Non-pigmented ciliary epithelial cell (primary cell): ENCODE results near the gene CNGB1.
"Not testable (repeated sequence)": the region's sequence is repeated elsewhere in the genome, so short reads cannot be mapped to it uniquely, and the experiment has no call there.

ENCODE experiments used
- DNase-seq: peaks from one replicate; pipeline ENCODE4 v3.0.0-alpha.2; 2010; ENCODE audit warnings: low read depth

The CNGB1 gene

DNA sequence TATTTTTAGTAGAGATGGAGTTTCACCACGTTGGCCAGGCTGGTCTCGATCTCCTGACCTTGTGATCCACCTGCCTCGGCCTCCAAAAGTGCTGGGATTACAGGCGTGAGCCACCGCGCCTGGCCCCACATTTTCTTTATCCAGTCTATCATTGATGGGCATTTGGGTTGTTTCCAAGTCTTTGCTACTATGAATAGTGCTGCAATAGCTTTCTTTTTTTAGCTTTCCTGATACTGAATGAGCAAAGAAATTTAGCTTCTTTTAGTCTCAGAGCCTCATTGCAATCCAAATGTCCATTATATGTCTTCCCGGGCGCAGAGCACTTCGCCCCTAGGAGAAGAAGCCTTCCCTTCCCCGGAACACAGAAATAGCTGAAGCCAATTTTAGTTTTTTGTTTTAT is 112.9 kb downstream of the CNGB1 start:
- DNase-seq = not testable (repeated sequence)

DNA sequence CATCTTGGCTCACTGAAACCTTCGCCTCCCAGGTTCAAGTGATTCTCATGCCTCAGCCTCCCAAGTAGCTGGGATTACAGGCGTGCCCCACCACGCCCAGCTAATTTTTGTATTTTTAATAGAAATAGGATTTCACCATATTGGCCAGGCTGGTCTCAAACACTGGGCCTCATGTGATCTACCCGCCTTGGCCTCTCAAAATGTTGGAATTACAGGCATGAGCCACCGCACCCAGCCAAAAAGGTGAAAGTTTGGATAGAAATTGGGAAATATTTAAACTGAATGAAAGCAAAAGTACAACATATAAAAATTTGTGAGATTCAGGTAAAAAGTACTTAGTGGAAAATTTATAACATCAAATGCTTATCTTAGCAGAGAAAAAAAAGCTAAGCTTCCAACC is 115.7 kb downstream of the CNGB1 start:
- no peak for DNase-seq

DNA sequence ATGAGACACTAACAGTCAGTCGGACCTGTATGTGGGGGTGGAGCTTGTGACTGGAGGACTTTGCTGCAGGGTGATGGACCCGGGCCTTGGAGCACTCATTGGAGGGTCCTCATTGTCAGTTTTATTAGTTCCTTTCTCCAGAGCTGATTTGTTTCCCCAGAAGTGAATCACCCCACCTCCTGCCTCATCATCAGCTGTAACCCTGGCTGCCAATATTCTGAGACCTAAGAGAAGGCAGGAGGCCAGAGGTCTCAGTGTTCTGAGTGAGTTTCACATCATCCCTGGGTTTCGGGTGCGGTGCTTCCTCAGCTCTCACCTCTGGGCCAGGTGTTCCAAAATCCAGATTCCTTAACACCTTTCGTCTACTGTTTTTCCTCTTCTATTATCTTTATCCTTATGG is 118.7 kb downstream of the CNGB1 start:
- DNase-seq = no peak

DNA sequence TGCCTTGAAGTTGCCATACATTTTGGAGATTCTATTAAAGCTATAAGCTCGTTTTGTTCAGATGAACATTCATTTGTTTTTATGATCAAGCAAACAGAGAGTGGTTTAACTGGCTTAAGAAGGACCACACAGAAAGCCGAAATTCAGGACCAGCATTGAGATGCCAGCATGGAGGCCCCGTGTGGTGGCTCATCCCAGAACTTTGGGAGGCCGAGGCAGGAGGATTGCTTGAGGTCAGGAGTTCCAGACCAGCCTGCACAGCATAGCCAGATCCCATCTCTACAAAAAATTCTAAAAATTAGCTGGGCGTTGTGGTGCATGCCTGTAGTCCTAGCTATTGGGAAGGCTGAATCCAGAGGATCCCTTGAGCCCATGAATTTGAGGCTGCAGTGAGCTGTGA is 122.7 kb downstream of the CNGB1 start:
- DNase-seq = no peak

DNA sequence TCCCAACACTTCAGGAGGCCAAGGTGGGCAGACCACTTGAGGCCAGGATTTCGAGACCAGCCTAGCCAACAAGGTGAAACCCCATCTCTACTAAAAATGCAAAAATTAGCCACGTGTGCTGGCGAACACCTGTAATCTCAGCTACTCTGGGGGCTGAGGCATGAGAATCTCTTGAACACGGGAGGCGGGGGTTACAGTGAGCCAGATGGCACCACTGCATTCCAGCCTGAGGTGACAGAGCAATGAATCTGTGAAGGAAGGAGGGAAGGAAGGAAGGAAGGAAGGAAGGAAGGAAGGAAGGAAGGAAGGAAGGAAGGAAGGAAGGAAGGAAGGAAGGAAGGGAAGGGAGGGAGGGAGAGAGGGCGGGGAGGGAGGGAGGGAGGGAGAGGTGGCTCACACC is 124.0 kb downstream of the CNGB1 start:
- not testable (repeated sequence) for DNase-seq

DNA sequence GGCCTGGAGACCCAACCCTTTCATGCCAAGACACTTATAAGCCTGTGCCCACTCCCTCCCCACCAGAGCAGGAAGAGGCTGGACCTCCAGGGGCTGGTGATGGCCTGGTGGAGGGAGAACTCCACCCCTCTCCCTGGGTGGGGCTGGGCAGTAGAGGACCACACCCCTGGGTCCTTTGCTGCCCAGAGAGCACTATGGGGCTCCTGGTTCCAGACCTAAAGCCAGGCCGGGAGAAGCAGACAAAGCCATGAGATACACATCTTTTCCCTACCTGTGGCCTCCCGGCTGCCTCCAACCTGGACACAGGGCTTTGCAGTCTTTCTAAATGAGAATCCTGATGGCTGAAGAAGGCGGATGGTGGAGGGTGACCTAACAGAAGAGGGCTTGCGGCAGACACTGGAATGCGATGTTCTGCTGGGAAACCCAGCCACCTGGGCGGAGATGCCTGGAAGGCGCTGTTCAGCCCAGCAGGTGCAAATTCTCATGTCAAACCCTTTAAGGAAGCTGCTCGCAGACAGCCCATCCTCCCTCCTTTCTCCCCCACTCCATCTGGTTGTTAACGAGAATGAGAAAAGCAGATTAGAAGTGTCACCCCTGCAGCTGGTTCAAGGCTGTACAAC is 124.7 kb downstream of the CNGB1 start:
- DNase-seq = no peak

DNA sequence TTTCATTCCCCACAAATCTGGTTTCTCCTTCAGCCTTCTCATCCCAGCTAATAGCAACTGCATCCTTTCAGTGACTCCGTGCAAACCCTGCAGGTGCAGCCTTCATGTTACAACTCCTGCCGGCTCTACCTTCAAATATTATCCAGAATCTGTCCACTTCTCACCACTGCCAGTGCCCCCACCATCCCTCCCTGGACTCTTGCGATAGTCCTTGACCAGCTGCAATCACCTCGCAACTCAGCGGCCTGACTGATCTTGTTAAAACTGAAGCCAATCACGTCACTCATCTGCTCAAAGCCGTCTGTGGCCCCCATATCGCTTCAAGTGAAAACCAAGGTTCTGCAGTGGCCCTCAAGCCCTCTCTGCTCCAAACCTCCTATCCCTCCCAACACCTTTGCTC is 125.8 kb downstream of the CNGB1 start:
- DNase-seq = no peak

DNA sequence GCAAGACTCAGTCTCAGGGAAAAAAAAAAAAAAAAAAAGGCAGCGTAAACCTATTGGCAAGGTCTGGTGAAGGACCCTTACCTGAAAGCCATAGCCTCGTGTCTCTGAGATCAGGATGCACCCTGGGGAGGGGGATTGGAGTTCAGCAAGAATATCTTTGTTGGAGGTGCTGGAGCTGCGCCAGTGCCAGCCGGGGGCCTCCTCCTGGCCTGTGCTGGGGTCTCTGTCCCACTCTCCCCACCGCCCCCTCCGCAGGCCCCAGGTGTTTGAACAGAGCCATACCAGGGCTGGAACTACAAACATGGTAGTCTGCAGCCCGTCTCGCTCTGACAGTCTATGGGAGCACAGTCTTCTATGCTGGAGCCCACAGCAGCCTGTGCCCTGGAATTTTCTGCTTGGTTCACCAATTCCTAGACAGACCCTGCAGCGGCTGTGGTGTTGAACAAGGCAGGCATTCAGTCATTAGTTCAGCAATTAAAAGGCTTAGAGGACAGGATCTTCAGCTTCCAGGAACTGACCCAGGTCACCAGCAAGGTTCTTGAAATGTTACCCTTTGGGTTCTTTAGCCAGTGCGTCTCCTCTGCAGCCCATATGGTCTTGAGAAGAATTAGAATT is 126.4 kb downstream of the CNGB1 start:
- DNase-seq = no peak

DNA sequence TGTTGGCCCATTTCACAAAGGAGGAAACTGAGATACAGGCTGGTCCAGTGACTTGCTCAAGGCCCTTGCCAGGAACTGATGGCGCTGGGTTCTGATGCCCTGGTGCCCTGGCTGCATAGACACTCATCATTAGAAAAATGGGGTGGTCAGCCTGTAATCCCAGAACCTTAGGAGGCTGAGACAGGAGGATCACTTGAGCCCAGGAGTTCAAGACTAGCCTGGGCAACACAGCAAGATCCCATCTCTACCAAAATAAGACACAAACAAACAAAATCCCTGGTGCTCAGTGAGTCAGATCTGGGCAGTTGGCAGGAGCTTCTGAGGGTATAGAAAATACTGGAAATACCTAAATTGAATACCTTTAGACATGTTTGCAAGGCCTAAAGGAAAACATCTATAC is 127.5 kb downstream of the CNGB1 start:
- no peak for DNase-seq

DNA sequence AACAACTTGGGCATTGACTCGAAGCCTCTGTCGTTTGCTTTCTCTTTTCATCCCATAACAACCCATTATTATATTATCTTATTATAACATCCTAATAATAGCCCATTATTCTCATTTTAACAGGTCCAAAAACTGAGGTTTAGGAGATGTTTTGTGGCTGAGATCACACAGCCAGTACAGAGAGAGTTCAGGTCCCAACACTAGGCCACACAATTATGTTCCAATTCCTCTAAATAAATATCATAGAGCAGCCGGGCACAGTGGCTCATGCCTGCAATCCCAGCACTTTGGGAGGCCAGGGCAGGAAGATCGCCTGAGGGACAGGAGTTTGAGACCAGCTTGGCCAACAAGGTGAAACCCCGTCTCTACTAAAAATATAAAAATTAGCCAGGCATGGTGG is 128.3 kb downstream of the CNGB1 start:
- no peak for DNase-seq

DNA sequence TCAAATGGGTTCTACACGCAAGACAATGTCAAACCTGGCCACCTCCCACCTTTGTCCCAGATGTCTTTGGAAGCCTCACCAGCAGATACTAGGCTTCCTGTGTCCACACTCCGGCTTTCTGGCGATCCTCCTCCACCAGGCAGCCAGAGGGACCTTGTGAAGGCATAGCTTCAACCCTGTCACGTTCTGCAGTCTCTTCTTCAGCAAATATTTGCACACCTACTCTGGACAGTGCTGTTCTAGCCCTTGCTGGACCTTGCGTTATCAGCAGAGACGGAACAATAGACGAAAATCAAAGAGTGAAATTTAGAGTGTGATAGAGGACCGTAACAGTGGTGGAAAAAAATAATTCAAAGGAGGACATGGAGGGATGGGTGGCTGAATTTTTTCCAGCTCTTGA is 130.1 kb downstream of the CNGB1 start:
- DNase-seq = no peak

DNA sequence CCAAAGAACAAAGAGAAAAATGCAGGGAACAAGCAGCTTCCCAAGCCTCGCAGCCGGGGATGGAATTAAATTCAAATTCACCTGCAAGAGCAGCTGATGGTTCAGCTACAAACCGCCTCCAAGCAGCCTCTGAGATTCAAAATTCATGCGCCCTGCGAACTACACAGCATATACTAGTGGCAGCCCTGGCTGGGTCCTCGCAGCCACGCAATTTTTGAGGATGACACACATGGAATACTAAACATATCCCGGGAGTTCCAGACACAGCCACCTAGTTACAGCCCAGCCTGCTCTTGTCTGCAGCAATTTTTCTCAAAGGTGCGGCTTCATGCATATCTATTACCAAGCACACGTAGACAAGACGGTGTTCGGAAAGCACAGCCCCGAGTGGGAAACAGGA is 132.8 kb downstream of the CNGB1 start:
- DNase-seq = no peak

DNA sequence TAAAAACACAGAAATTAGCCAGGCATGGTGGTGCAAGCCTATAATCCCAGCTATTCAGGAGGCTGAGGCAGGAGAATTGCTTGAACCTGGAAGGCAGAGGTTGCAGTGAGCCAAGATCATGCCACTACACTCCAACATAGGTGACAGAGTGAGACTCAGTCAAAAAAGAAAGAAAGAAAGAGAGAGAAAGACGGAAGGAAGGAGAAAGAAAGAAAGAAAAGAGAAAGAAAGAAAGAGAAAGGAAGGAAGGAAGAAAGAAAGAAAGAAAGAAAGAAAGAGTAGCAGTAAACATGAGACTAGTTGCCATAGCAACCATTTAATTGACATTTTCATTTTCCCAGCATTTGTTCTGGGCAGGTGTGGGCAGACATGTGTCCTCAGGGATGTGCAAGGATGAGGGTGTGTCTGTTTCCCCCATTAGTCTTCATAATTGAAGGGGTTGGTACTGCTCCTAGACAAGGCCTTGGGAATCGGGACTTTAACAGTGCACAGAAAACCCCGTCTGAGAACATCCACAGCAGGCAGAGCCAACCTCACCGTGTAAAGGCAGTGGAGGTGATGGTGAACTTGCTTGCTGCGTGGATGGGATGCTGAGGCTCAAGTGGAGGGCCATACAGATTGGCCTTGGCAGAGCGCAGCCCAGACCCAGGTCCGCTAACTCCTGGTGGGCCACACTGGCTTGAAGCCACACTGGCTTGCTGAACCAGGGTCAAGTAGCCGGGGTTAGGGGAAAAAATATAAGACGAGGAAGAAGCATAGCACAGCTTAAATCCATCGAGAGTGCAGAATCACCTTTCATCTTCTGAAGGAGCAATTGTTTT is 133.4 kb downstream of the CNGB1 start:
- no peak for DNase-seq

DNA sequence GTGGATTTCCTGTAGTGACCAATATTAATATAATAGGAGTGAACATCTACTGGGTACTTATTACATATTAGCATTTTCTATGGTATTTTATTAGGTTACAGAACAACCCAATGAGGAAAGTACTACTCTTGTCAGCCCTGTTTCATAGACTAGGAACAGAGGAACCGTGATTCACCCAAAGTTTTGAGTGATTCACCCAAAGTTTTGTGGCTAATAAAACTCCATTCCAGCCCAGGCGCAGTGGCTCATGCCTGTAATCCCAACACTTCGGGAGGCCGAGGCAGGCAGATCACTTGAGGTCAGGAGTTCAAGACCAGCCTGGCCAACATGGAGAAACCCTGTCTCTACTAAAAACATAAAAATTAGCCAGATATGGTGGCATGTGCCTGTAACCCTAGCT is 135.5 kb downstream of the CNGB1 start:
- DNase-seq = peak; percentile 48

DNA sequence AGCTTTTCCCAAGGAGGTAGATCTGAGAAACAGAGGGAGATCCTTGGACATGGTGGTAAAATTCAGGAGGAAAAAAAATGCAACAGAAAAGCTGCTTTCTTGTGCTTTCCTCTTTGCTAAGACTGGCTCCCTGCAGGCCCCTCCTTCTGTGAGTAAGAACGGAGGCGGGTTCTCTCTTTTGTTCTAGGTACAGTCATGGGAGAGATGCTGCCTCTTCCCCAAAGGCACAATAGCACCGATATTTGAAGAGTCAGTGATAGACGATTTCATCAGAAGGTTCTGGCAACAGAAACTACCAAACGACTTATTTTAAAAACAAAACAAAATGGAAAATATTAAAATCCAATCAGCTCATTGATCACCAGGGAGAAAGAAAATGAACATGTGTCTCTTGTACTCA is 136.0 kb downstream of the CNGB1 start:
- no peak for DNase-seq
